Choroid plexus epithelial cell (primary cell): ENCODE measurements around the gene CLEC14A.

Experiments used
- DNase-seq: peaks from one replicate; pipeline ENCODE4 v3.0.0-alpha.2; 2010; ENCODE audit warnings: low read depth
- H3K4me3 ChIP-seq: 2 replicates; pipeline ENCODE4 v1.5.1; 2011; ENCODE audit warnings: low read depth, mild to moderate bottlenecking, control low read depth, low read length, moderate library complexity
- CTCF ChIP-seq: conservative IDR thresholded peaks from 2 replicates; pipeline ENCODE4 v1.5.1; 2011; ENCODE audit warnings: low read depth, mild to moderate bottlenecking, control low read depth, inconsistent platforms, low read length, moderate library complexity

The CLEC14A gene

DNA sequence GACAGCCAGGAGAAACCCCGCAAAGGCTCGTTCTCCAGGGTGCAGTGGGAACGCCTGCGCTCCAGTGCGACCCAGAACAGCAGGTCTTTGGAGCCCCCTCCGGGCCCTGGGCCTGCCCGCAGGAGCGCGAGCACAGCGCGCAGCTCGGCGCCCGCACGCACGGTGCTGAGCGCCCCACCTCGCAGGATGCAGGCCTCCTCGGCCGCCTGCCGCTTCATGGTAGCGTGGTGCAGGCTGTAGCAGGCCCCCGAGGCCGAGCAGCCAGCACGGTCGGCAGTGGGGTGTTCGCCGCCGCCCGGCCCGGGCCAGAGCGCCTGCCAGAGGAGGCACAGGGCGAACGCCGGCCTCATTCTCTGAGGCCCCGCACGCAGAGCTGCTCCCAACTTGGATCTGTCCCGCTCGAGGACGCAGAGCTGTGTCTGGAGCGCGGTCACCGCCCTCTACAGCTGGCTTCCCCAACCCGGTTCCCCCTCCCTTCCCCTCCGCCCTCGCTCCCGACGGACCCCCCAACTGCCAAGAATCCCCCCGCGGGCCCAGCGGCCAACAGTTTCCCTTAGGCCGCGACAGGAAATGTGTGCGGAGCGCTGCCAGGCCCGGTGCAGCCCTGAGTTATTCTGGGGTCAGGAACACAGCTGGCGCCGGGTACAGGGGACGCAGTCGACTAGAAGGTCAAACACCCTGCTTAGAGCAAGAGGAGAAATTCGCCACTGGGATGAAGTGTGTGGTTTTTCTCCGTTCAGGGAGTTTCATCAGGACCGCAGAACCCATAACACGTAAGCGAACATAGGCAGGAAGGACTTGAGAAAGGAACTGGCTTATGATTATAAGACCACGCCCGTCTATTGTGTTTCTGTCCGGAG is at the start of gene CLEC14A:
Gene CLEC14A, minus strand, starts transcription at position 421 of the 860 bp plus-strand sequence. Its CDS starts 71 bp downstream, at position 350.
- H3K4me3 ChIP-seq: peak within 1 kb of the TSS; percentile 52
- peak; percentile 69 for DNase-seq

GRCh38 chr14:38302966-38303365 is 47.1 kb upstream of the CLEC14A start:
- no peak overlapping the region for H3K4me3 ChIP-seq
- peak; percentile 14 for DNase-seq
- no peak for TF ChIP-seq CTCF

More for the DNA sequence above, at the start of gene CLEC14A:
- no peak for TF ChIP-seq CTCF

DNA sequence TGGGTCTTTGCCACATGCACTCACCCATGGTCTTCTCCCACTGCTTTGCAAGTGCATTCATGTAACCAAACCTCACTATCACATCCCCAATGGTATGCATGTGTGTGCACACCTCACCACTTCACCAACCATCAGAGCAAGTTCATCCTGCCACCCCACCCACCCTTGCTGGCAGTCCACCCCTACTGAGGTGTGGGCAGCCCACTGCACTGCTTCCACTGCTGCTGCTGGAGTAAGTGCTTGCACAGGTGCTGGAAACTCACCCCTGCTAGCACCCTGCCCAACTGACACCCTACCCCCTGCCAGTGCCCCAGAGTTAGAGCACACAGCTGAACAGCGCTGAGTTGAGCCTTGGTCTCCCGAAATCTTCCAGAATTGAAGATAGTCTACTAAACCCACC is 46.1 kb upstream of the CLEC14A start:
- DNase-seq: no peak
- TF ChIP-seq CTCF: no peak
- H3K4me3 ChIP-seq: no peak overlapping the region

GRCh38 chr14:38297681-38298080 is 41.8 kb upstream of the CLEC14A start:
- no peak for TF ChIP-seq CTCF
- DNase-seq: peak; percentile 73
- H3K4me3 ChIP-seq: no peak overlapping the region

DNA sequence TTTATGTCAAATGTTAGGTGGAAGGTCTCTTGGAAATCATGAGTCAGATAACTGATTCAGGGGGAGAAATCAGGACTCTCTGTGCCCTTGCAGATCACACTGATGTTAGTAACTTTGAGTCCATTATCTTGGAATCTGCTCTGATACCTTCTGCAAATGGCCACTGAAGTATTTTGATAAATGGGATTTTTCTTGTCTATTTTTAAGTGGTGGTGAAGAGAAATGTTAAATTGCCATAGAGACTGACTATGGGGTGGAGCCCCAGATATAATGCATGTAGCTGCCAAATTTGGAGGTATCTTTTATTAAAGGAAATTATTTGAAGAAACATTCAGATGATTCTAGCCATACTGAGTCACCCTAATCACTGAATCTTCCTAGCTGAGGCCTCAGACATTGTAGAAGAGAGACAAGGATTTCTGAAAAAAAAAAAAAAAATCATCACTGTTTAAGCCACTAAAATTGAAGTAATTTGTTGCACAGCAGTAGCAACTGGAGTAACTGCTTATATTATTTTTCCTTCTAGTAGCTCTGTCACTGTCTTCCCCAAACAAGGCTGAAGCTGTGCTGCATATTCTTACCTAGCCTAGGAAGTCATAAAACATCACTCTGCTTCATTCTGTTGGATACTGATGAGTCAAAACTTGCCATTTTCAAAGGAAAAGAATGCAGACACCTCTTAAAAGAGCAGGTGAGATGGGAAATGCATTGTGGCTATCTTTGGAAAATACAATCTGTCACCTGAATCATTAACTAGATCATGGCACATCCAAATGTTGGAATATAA is 36.0 kb upstream of the CLEC14A start:
- DNase-seq: peak; percentile 39
- no peak for TF ChIP-seq CTCF
- H3K4me3 ChIP-seq: no peak overlapping the region

DNA sequence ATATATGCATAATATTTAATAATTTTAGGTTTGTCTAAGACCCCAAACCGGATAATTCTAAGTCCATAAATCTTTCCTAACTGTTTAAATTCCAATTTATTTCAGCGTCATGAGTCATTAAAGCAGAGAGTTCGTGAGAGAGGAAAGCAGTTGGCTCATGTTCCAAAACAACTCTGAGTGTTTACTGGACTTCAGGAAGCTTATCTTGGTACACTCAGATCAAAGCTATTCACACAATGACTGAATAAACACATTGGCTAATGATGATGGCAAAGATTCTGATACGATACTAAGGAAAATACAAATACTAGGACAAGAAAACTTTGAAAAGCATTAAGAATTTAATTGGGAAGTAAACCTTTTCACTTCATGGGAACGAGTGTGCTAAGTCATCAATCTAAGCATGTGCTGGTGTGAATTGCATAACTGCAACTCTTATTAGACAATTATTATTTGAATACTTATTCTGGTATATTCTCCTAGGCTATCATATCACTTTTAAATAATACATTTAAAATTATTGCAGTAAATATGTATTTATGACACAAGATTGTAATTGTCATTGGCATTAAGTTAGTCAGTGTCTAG is 34.8 kb upstream of the CLEC14A start:
- TF ChIP-seq CTCF: no peak
- no peak overlapping the region for H3K4me3 ChIP-seq
- peak; percentile 97 for DNase-seq
